HCT116 (cell line): ENCODE measurements around the gene SLC35F2. TPM values are rescaled to one million over a fixed set of nuclear protein-coding genes. Genes with fewer than 3 reads are reported as not detected.
A peak's percentile ranks its signal among the peaks of the same experiment; 100 is the strongest.

Experiments used
- ATAC-seq: fragments of 200-7000 bp; cut with Tn5 transposase; 2 replicates; pipeline ENCODE4 v1.9.1; 2020; ENCODE audit warnings: mild to moderate bottlenecking, moderate library complexity
- BruUV-seq: library from RNA; stranded (reverse); fragments of 400-500 nt; replicated peaks from 2 replicates; lab custom pipeline; 2021; lab: Mats Ljungman, UMichigan
- CTCF ChIA-PET: fragments of 300-600 bp; sonication (Branson Sonifier 250); formaldehyde crosslinking; loops from one replicate; lab custom pipeline; 2021; ENCODE audit warnings: antibody characterized with exemption; lab: Charles Lee
- POLR2A ChIA-PET: fragments of 300-600, 350-600 bp; sonication (Branson Sonifier 250); formaldehyde crosslinking; loops from one replicate; lab custom pipeline; 2021; ENCODE audit warnings: antibody characterized with exemption; lab: Charles Lee
- RAD21 ChIA-PET, 2 experiments: fragments of 300-600 bp; sonication (Branson Sonifier 250); formaldehyde crosslinking; loops; one replicate each; lab custom pipeline; 2023; ENCODE audit warnings: low total read pairs in 2 of 2; ENCODE audit not compliant: uncharacterized antibody in 2 of 2, unreplicated experiment in 2 of 2, low non-redundant PET in 1 of 2; lab: Charles Lee
- DNase-seq: peaks from one replicate; pipeline ENCODE4 v3.0.0-alpha.2; 2010; ENCODE audit warnings: low read depth, low spot score
- H2AFZ ChIP-seq: fragments of 200-600 bp; shearing (Covaris generic), sonication (generic); 2 replicates; pipeline ENCODE4 v1.6.1; 2017; ENCODE audit warnings: low read depth, mixed run types, mixed read lengths, antibody characterized with exemption, low read length; ENCODE audit not compliant: poor library complexity, severe bottlenecking
- H3K27ac ChIP-seq: 2 replicates; pipeline ENCODE4 v1.5.1; 2012; ENCODE audit warnings: low read depth, low read length
- H3K27me3 ChIP-seq: fragments of 200-600 bp; sonication (generic); 2 replicates; pipeline ENCODE4 v1.6.1; 2016; ENCODE audit warnings: mixed run types, low read length, mixed read lengths; ENCODE audit not compliant: insufficient read depth
- H3K36me3 ChIP-seq, 2 experiments: fragments of 200-500 bp in 1 of 2; fragments of 200-600 bp in 1 of 2; sonication (Bioruptor generic) in 1 of 2; sonication (generic) in 1 of 2; 2 replicates each; pipeline versions ENCODE4 v1.5.1 to v1.6.1; 2014 to 2016; ENCODE audit warnings: low read length in 2 of 2, inconsistent platforms in 1 of 2, mixed read lengths in 1 of 2, mixed run types in 1 of 2; ENCODE audit not compliant: insufficient read depth in 2 of 2, control insufficient read depth in 1 of 2
- H3K4me1 ChIP-seq, 2 experiments: fragments of 200-600 bp in 1 of 2; sonication (generic) in 1 of 2; 2 replicates each; pipeline versions ENCODE4 v1.5.1 to v1.6.1; 2012 to 2017; ENCODE audit warnings: low read length in 2 of 2, inconsistent platforms in 1 of 2, mild to moderate bottlenecking in 1 of 2, mixed read lengths in 1 of 2, mixed run types in 1 of 2, moderate library complexity in 1 of 2; ENCODE audit not compliant: insufficient read depth in 2 of 2, control insufficient read depth in 1 of 2
- H3K4me2 ChIP-seq: fragments of 200-600 bp; sonication (generic); 2 replicates; pipeline ENCODE4 v1.6.1; 2017; ENCODE audit warnings: mixed run types, low read length, mixed read lengths
- H3K4me3 ChIP-seq, 2 experiments: fragments of 200-600 bp in 1 of 2; sonication (generic) in 1 of 2; replicated peaks in 1 of 2; 2 replicates each; pipeline ENCODE4 v1.5.1; 2011 to 2016; ENCODE audit warnings: low read length in 2 of 2, control low read depth in 1 of 2, low read depth in 1 of 2, mild to moderate bottlenecking in 1 of 2, mixed read lengths in 1 of 2, mixed run types in 1 of 2
- H3K79me2 ChIP-seq: fragments of 200-600 bp; sonication (generic); 2 replicates; pipeline ENCODE4 v1.6.1; 2017; ENCODE audit warnings: mild to moderate bottlenecking, mixed run types, low read length, moderate library complexity, mixed read lengths; ENCODE audit not compliant: insufficient read depth
- H3K9ac ChIP-seq: fragments of 200-600 bp; sonication (generic); 2 replicates; pipeline ENCODE4 v1.6.1; 2016; ENCODE audit warnings: low read length, mixed read lengths
- H3K9me2 ChIP-seq: fragments of 200-600 bp; sonication (generic), shearing (Covaris generic); 2 replicates; pipeline ENCODE4 v1.6.1; 2017; ENCODE audit warnings: mixed run types, mild to moderate bottlenecking, moderate library complexity; ENCODE audit not compliant: insufficient read depth
- H3K9me3 ChIP-seq, 2 experiments: fragments of 200-500 bp in 1 of 2; fragments of 200-600 bp in 1 of 2; sonication (Bioruptor generic) in 1 of 2; sonication (generic) in 1 of 2; 2 replicates each; pipeline ENCODE4 v1.6.1; 2014 to 2017; ENCODE audit warnings: low read length in 2 of 2, mixed read lengths in 2 of 2, inconsistent platforms in 1 of 2, low read depth in 1 of 2, mild to moderate bottlenecking in 1 of 2, mixed run types in 1 of 2, moderate library complexity in 1 of 2; ENCODE audit not compliant: control insufficient read depth in 1 of 2, insufficient read depth in 1 of 2
- H4K20me1 ChIP-seq: fragments of 200-600 bp; sonication (generic), shearing (Covaris generic); 2 replicates; pipeline ENCODE4 v1.6.1; 2017; ENCODE audit warnings: mixed run types, mild to moderate bottlenecking, moderate library complexity; ENCODE audit not compliant: insufficient read depth
- ELF1 ChIP-seq: IDR thresholded peaks from 2 replicates; pipeline ENCODE4 v1.6.1; 2012; ENCODE audit warnings: low read depth, borderline replicate concordance
- EZH2phosphoT487 ChIP-seq: fragments of 200-600 bp; IDR thresholded peaks from 2 replicates; pipeline ENCODE4 v1.6.1; 2018; ENCODE audit warnings: antibody characterized with exemption, borderline replicate concordance
- MAX ChIP-seq: IDR thresholded peaks from 2 replicates; pipeline ENCODE4 v1.6.1; 2012
- POLR2AphosphoS5 ChIP-seq: IDR thresholded peaks from 2 replicates; pipeline ENCODE4 v1.6.1; 2011; ENCODE audit warnings: mild to moderate bottlenecking, low read depth, low read length, moderate library complexity
- RAD21 ChIP-seq: IDR thresholded peaks from 2 replicates; pipeline ENCODE4 v1.6.1; 2012; ENCODE audit warnings: low read depth, mild to moderate bottlenecking
- SP1 ChIP-seq: IDR thresholded peaks from 2 replicates; pipeline ENCODE4 v1.6.1; 2012; ENCODE audit warnings: low read depth
- intact Hi-C: fragments of 100-400 bp; cut with micrococcal nuclease; formaldehyde crosslinking; loops from 2 replicates; pipeline ENCODE4 v1.10.0; 2022
- total RNA-seq: library from RNA; stranded (reverse); gene quantifications from one replicate; pipeline ENCODE4 v1.2.1, GENCODE V29; 2021; ENCODE audit not compliant: unreplicated experiment

Gene SLC35F2
- total RNA-seq, 1 experiment from 2014 or later, result 53.5 TPM

GRCh38 chr11:107856981-107857517 lies 1.5 kb downstream of the SLC35F2 start:
- H3K27me3 ChIP-seq, result no peaks in the 10 kb centered on the region
- CTCF ChIA-PET, result no interaction called here
- DNase-seq (peak; percentile 62), ATAC-seq (peak; percentile 54)
- H3K4me3 ChIP-seq, result peak overlapping the region; percentile 54 to 97
- POLR2A ChIA-PET, result interaction anchor here (0.6 kb wide), 1 partner anchor 33 kb away, joined by 4 read pairs; no protein-coding TSS in a partner anchor
- H3K27ac ChIP-seq, result peak overlapping the region; percentile 90
- peak overlapping the region; percentile 99 for H3K4me2 ChIP-seq
- H3K79me2 ChIP-seq, result peaks cover 70% of the 10 kb centered on the region
- TF ChIP-seq RAD21 (no peak), ELF1 (no peak), POLR2AphosphoS5 (peak; percentile 69), SP1 (0 out of 2 replicates have a peak, but pooled peaks have one; percentile 22)
- H3K9ac ChIP-seq, result peak overlapping the region; percentile 92
- peaks cover 0 to 6% of the 10 kb centered on the region in 2 experiments; a peak in 1 of 4 replicates for H3K36me3 ChIP-seq
- H3K9me2 ChIP-seq, result no peaks in the 10 kb centered on the region
- RAD21 ChIA-PET, result no interaction called here
- no peak overlapping the region for H2AFZ ChIP-seq
- peaks cover 3 to 41% of the 10 kb centered on the region in 2 experiments; a peak in 3 of 4 replicates for H3K4me1 ChIP-seq
- no peaks in the 10 kb centered on the region for H3K9me3 ChIP-seq
- BruUV-seq, result no TSS peak
- no peaks in the 10 kb centered on the region for H4K20me1 ChIP-seq
- intact Hi-C loops, result no loop called here

GRCh38 chr11:107856180-107856980 lies 2.2 kb downstream of the SLC35F2 start:
- no TSS peak for BruUV-seq
- Histone ChIP-seq H3K79me2 (peaks cover 77% of the 10 kb centered on the region), H3K4me3 (peak overlapping the region; percentile 54 to 97), H3K9ac (peak overlapping the region; percentile 92), H3K4me1 (peaks cover 3 to 41% of the 10 kb centered on the region in 2 experiments; a peak in 3 of 4 replicates), H3K36me3 (peaks cover 0 to 6% of the 10 kb centered on the region in 2 experiments; a peak in 1 of 4 replicates), H3K4me2 (peak overlapping the region; percentile 99), H3K27me3 (no peaks in the 10 kb centered on the region), H3K9me3 (no peaks in the 10 kb centered on the region), H3K27ac (peak overlapping the region; percentile 90), H2AFZ (no peak overlapping the region), H4K20me1 (no peaks in the 10 kb centered on the region; the same call in 1 of the 2 replicates), H3K9me2 (no peaks in the 10 kb centered on the region)
- RAD21 ChIA-PET, result interaction anchor here in 1 of 2 experiments (0.7 kb wide), 1 partner anchor 21 kb away, joined by 4 read pairs; no protein-coding TSS in a partner anchor
- CTCF ChIA-PET, result no interaction called here
- TF ChIP-seq MAX (peak; percentile 19; the same call in 1 of the 2 replicates), EZH2phosphoT487 (no peak)
- DNase-seq (peak; percentile 33), ATAC-seq (peak; percentile 21)
- POLR2A ChIA-PET, result interaction anchor here (0.6 kb wide), 1 partner anchor 33 kb away, joined by 4 read pairs; no protein-coding TSS in a partner anchor
- intact Hi-C loops, result no loop called here
